ENCODE results near the gene CRAMP1.
"Not testable (repeated sequence)": the region's sequence is repeated elsewhere in the genome, so short reads cannot be mapped to it uniquely, and the experiment has no call there.

CRAMP1 gene

GRCh38 chr16:1715220-1715619 is 103.1 kb downstream of the CRAMP1 start:
- no peak overlapping the region for H3K23ac ChIP-seq (ENCODE audit: low read length in 2 of 2)
- H2AK5ac ChIP-seq (ENCODE audit: low read length, severe bottlenecking), result peak overlapping the region; percentile 34
- H3K9me3 ChIP-seq (ENCODE audit: control insufficient read depth, low read length), result no peaks in the 10 kb centered on the region
- H2AFZ ChIP-seq (ENCODE audit: low read depth, low read length), result no peak overlapping the region
- H2BK120ac ChIP-seq (ENCODE audit: low read depth, low read length), result no peak overlapping the region
- peaks cover 21% of the 10 kb centered on the region for H3K79me1 ChIP-seq (replicated peaks; ENCODE audit: low read length, poor library complexity, severe bottlenecking)
- no peak overlapping the region for H4K91ac ChIP-seq (ENCODE audit: low read length)
- no peak overlapping the region for H3K4me3 ChIP-seq (ENCODE audit: insufficient read depth in 1 of 2, low read depth in 1 of 2, low read length in 2 of 2)
- peaks cover 0 to 5% of the 10 kb centered on the region in 2 experiments for H3K36me3 ChIP-seq (ENCODE audit: control insufficient read depth in 1 of 2, insufficient read depth in 2 of 2, low read depth in 1 of 2, low read length in 2 of 2)
- no peaks in the 10 kb centered on the region for H3K27me3 ChIP-seq (ENCODE audit: control insufficient read depth in 1 of 2, insufficient read depth in 1 of 2, low read length in 2 of 2)
- peak overlapping the region; percentile 5 for H3K4me2 ChIP-seq (ENCODE audit: low read length, poor library complexity, severe bottlenecking)
- H3K4me1 ChIP-seq (ENCODE audit: control insufficient read depth, insufficient read depth, low read depth, low read length), result peaks cover 41% of the 10 kb centered on the region
- H2BK12ac ChIP-seq (ENCODE audit: low read length in 2 of 2), result no peak overlapping the region
- no peak overlapping the region for H3K14ac ChIP-seq (ENCODE audit: low read length in 2 of 2)
- no peak overlapping the region for H3K4ac ChIP-seq (ENCODE audit: low read depth in 1 of 2, low read length in 2 of 2)
- H3K27ac ChIP-seq (ENCODE audit: low read length, poor library complexity, severe bottlenecking), result no peak overlapping the region
- no peak overlapping the region for H3K9ac ChIP-seq (ENCODE audit: low read length)
- DNase-seq, result no peak
- no peak overlapping the region for H2BK5ac ChIP-seq (ENCODE audit: low read depth, low read length, poor library complexity, severe bottlenecking)
- no peak overlapping the region for H2BK15ac ChIP-seq (ENCODE audit: low read depth, poor library complexity, severe bottlenecking)
- 97% methylated on average over 12 of the region's 12 CpGs for WGBS
- H4K8ac ChIP-seq (ENCODE audit: low read length), result no peak overlapping the region
- no peak overlapping the region for H3K18ac ChIP-seq (ENCODE audit: low read depth in 1 of 2, low read length in 2 of 2)

GRCh38 chr16:1718236-1718635 is 106.1 kb downstream of the CRAMP1 start:
- not testable (repeated sequence) for H4K91ac ChIP-seq (ENCODE audit: low read length); H4K8ac ChIP-seq (ENCODE audit: low read length); H3K4ac ChIP-seq (ENCODE audit: low read depth in 1 of 2, low read length in 2 of 2); H3K14ac ChIP-seq (ENCODE audit: low read length in 2 of 2); H3K9ac ChIP-seq (ENCODE audit: low read length); H2BK12ac ChIP-seq (ENCODE audit: low read length in 2 of 2); H2AK5ac ChIP-seq (ENCODE audit: low read length, severe bottlenecking); H3K18ac ChIP-seq (ENCODE audit: low read depth in 1 of 2, low read length in 2 of 2); H2BK15ac ChIP-seq (ENCODE audit: low read depth, poor library complexity, severe bottlenecking); H3K4me3 ChIP-seq (ENCODE audit: insufficient read depth in 1 of 2, low read depth in 1 of 2, low read length in 2 of 2); H3K27ac ChIP-seq (ENCODE audit: low read length, poor library complexity, severe bottlenecking); DNase-seq; H2BK120ac ChIP-seq (ENCODE audit: low read depth, low read length); H2BK5ac ChIP-seq (ENCODE audit: low read depth, low read length, poor library complexity, severe bottlenecking); H2AFZ ChIP-seq (ENCODE audit: low read depth, low read length); H3K23ac ChIP-seq (ENCODE audit: low read length in 2 of 2); H3K9me3 ChIP-seq (ENCODE audit: control insufficient read depth, low read length); H3K27me3 ChIP-seq (ENCODE audit: control insufficient read depth in 1 of 2, insufficient read depth in 1 of 2, low read length in 2 of 2); H3K36me3 ChIP-seq (ENCODE audit: control insufficient read depth in 1 of 2, insufficient read depth in 2 of 2, low read depth in 1 of 2, low read length in 2 of 2); H3K4me2 ChIP-seq (ENCODE audit: low read length, poor library complexity, severe bottlenecking)
- peaks cover 17% of the 10 kb centered on the region for H3K79me1 ChIP-seq (replicated peaks; ENCODE audit: low read length, poor library complexity, severe bottlenecking)
- peaks cover 40% of the 10 kb centered on the region for H3K4me1 ChIP-seq (ENCODE audit: control insufficient read depth, insufficient read depth, low read depth, low read length)
- WGBS, result 84% methylated on average over 10 of the region's 10 CpGs

- not testable (repeated sequence) for H3K27me3 ChIP-seq (ENCODE audit: control insufficient read depth in 1 of 2, insufficient read depth in 1 of 2, low read length in 2 of 2); H2AK5ac ChIP-seq (ENCODE audit: low read length, severe bottlenecking); H4K91ac ChIP-seq (ENCODE audit: low read length); H4K8ac ChIP-seq (ENCODE audit: low read length); H2BK15ac ChIP-seq (ENCODE audit: low read depth, poor library complexity, severe bottlenecking); H3K9me3 ChIP-seq (ENCODE audit: control insufficient read depth, low read length); H2BK12ac ChIP-seq (ENCODE audit: low read length in 2 of 2); H3K18ac ChIP-seq (ENCODE audit: low read depth in 1 of 2, low read length in 2 of 2); H3K4ac ChIP-seq (ENCODE audit: low read depth in 1 of 2, low read length in 2 of 2); H3K4me3 ChIP-seq (ENCODE audit: insufficient read depth in 1 of 2, low read depth in 1 of 2, low read length in 2 of 2); H3K4me2 ChIP-seq (ENCODE audit: low read length, poor library complexity, severe bottlenecking); H3K27ac ChIP-seq (ENCODE audit: low read length, poor library complexity, severe bottlenecking); DNase-seq; H2BK5ac ChIP-seq (ENCODE audit: low read depth, low read length, poor library complexity, severe bottlenecking); H2AFZ ChIP-seq (ENCODE audit: low read depth, low read length); H3K9ac ChIP-seq (ENCODE audit: low read length); H3K23ac ChIP-seq (ENCODE audit: low read length in 2 of 2); H2BK120ac ChIP-seq (ENCODE audit: low read depth, low read length); H3K14ac ChIP-seq (ENCODE audit: low read length in 2 of 2); H3K36me3 ChIP-seq (ENCODE audit: control insufficient read depth in 1 of 2, insufficient read depth in 2 of 2, low read depth in 1 of 2, low read length in 2 of 2)
- Histone ChIP-seq H3K79me1 (replicated peaks; ENCODE audit: low read length, poor library complexity, severe bottlenecking) (peaks cover 21% of the 10 kb centered on the region), H3K4me1 (ENCODE audit: control insufficient read depth, insufficient read depth, low read depth, low read length) (peaks cover 32% of the 10 kb centered on the region)
- WGBS, result 88% methylated on average over 12 of the region's 12 CpGs
Observed at GRCh38 chr16:1719559-1720229, 107.5 kb downstream of the CRAMP1 start.

DNA sequence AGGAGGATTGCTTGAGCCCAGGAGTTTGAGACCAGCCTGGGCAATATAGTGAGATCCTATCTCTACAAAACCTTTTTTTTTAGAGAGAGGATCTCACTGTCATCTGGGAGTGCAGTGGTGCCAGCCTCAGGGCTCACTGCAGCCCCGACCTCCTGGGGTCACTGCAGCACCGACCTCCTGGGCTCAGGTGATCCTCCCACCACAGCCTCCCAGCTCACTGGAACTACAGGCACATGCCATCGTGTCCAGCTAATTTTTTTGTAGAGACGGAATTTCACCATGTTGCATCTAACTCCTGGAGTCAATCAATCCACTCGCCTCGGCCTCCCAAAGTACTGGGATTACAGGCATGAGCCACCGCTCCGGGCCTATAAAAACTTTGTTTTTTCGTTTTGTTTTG is 109.2 kb downstream of the CRAMP1 start:
- peaks cover 18% of the 10 kb centered on the region for H3K79me1 ChIP-seq (replicated peaks; ENCODE audit: low read length, poor library complexity, severe bottlenecking)
- no peak overlapping the region for H2BK5ac ChIP-seq (ENCODE audit: low read depth, low read length, poor library complexity, severe bottlenecking)
- no peaks in the 10 kb centered on the region for H3K27me3 ChIP-seq (ENCODE audit: control insufficient read depth in 1 of 2, insufficient read depth in 1 of 2, low read length in 2 of 2)
- H3K9me3 ChIP-seq (ENCODE audit: control insufficient read depth, low read length), result no peaks in the 10 kb centered on the region
- H3K4ac ChIP-seq (ENCODE audit: low read depth in 1 of 2, low read length in 2 of 2), result no peak overlapping the region
- H3K4me3 ChIP-seq (ENCODE audit: insufficient read depth in 1 of 2, low read depth in 1 of 2, low read length in 2 of 2), result no peak overlapping the region
- no peak overlapping the region for H4K91ac ChIP-seq (ENCODE audit: low read length)
- no peak overlapping the region for H3K14ac ChIP-seq (ENCODE audit: low read length in 2 of 2)
- no peak overlapping the region for H3K4me2 ChIP-seq (ENCODE audit: low read length, poor library complexity, severe bottlenecking)
- peak overlapping the region; percentile 35 for H4K8ac ChIP-seq (ENCODE audit: low read length)
- H3K4me1 ChIP-seq (ENCODE audit: control insufficient read depth, insufficient read depth, low read depth, low read length), result peaks cover 28% of the 10 kb centered on the region
- no peak overlapping the region for H2BK15ac ChIP-seq (ENCODE audit: low read depth, poor library complexity, severe bottlenecking)
- H3K27ac ChIP-seq (ENCODE audit: low read length, poor library complexity, severe bottlenecking), result peak overlapping the region; percentile 2
- peak overlapping the region in 1 of 2 experiments; percentile 9 for H3K18ac ChIP-seq (ENCODE audit: low read depth in 1 of 2, low read length in 2 of 2)
- no peak overlapping the region for H3K23ac ChIP-seq (ENCODE audit: low read length in 2 of 2)
- H3K9ac ChIP-seq (ENCODE audit: low read length), result no peak overlapping the region
- no peak for DNase-seq
- 91% methylated on average over 9 of the region's 9 CpGs for WGBS
- no peak overlapping the region for H2AFZ ChIP-seq (ENCODE audit: low read depth, low read length)
- H2BK12ac ChIP-seq (ENCODE audit: low read length in 2 of 2), result no peak overlapping the region
- peaks cover 10 to 16% of the 10 kb centered on the region in 2 experiments for H3K36me3 ChIP-seq (ENCODE audit: control insufficient read depth in 1 of 2, insufficient read depth in 2 of 2, low read depth in 1 of 2, low read length in 2 of 2)
- H2BK120ac ChIP-seq (ENCODE audit: low read depth, low read length), result no peak overlapping the region
- no peak overlapping the region for H2AK5ac ChIP-seq (ENCODE audit: low read length, severe bottlenecking)
